ENCODE measurements around the gene SMIM38. TPM values are rescaled to one million over a fixed set of nuclear protein-coding genes. Genes with fewer than 3 reads are reported as not detected.

Gene SMIM38
- polyA plus RNA-seq, 1 of the 3 experiments (the other 2 are of a cell fraction), result 0.13 TPM

DNA sequence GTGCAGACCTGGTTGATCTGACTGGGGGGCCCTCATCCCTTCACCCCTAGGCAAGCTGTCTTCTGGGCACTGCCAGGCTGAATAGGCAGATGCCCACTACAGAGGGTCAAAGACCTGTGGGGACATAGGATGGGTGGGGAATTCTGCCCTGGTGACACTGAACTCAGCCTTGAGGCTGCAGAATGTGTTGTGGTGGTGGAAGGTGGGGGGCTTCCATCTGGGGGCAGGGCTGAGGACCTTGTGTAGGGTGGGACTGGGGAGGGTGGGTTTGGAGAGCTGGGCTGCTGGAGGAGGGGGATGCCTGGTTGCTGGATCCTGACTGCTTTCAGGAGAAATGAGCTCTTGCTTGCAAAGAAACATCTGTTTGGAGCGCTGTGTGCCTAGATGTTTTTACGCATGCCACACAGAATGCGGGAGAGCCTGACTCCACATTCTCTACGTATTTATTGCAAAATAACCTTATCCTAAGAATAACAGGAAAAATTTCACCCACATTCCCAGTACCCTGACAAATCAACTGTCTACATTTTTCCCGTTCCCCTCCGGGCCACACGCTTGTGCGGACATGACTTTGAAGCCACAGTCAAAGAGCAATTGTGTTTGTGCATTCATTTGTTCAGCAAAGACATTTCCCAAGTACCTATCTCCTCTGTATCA lies 18.3 kb downstream of the SMIM38 start:
- Histone ChIP-seq H3K9me2 (no peaks in the 10 kb centered on the region), H3K79me2 (ENCODE audit: insufficient read depth) (no peaks in the 10 kb centered on the region), H3K4me2 (no peak overlapping the region), H2AFZ (ENCODE audit: low read depth) (no peak overlapping the region), H3F3A (replicated peaks; ENCODE audit: insufficient read depth) (no peaks in the 10 kb centered on the region), H3K9ac (no peak overlapping the region), H3K27ac (ENCODE audit: low read depth in 2 of 2, low read length in 1 of 2) (no peak overlapping the region), H3K27me3 (ENCODE audit: insufficient read depth) (no peaks in the 10 kb centered on the region; the same call in 1 of the 2 replicates), H3K9me3 (no peaks in the 10 kb centered on the region), H4K20me1 (ENCODE audit: insufficient read depth) (no peaks in the 10 kb centered on the region), H3K4me3 (ENCODE audit: low read depth in 2 of 2, low read length in 1 of 2) (no peak overlapping the region), H3K4me1 (ENCODE audit: control insufficient read depth in 1 of 2, insufficient read depth in 2 of 2, low read depth in 1 of 2, low read length in 1 of 2) (peaks cover 0 to 5% of the 10 kb centered on the region in 2 experiments; a peak in 1 of 4 replicates), H3K36me3 (replicated peaks in 1 of 2; ENCODE audit: control insufficient read depth in 1 of 2, insufficient read depth in 2 of 2, low read length in 1 of 2) (no peaks in the 10 kb centered on the region)
- WGBS (ENCODE audit: low lambda C conversion rate), result 89% methylated on average over 8 of the region's 8 CpGs
- POLR2A ChIA-PET, result no interaction called here
- CTCF ChIA-PET, result no interaction called here
- TF ChIP-seq RFX5 (IDR thresholded peaks at IDR 0.05; ENCODE audit: low read length) (no peak), NFIC (IDR thresholded peaks at IDR 0.05; ENCODE audit: borderline replicate concordance) (no peak), ELF1 (IDR thresholded peaks at IDR 0.05) (no peak), FOXM1 (IDR thresholded peaks at IDR 0.05; ENCODE audit: low read depth) (no peak), EP300 (IDR thresholded peaks at IDR 0.05; ENCODE audit: borderline replicate concordance in 1 of 2, low read depth in 1 of 2, low read length in 1 of 2) (no peak), POLR2AphosphoS5 (IDR thresholded peaks at IDR 0.05; ENCODE audit: low read depth, low read length) (no peak), NRF1 (IDR thresholded peaks at IDR 0.05; ENCODE audit: low read depth, low read length) (no peak), GABPA (IDR thresholded peaks at IDR 0.05; ENCODE audit: low read depth) (no peak), TCF12 (IDR thresholded peaks at IDR 0.05) (no peak)
- TF ChIP-seq, protein P1, sequence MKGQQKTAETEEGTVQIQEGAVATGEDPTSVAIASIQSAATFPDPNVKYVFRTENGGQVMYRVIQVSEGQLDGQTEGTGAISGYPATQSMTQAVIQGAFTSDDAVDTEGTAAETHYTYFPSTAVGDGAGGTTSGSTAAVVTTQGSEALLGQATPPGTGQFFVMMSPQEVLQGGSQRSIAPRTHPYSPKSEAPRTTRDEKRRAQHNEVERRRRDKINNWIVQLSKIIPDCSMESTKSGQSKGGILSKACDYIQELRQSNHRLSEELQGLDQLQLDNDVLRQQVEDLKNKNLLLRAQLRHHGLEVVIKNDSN (IDR thresholded peaks at IDR 0.05; ENCODE audit: borderline replicate concordance, low read depth), result no peak
- TF ChIP-seq, protein P2, sequence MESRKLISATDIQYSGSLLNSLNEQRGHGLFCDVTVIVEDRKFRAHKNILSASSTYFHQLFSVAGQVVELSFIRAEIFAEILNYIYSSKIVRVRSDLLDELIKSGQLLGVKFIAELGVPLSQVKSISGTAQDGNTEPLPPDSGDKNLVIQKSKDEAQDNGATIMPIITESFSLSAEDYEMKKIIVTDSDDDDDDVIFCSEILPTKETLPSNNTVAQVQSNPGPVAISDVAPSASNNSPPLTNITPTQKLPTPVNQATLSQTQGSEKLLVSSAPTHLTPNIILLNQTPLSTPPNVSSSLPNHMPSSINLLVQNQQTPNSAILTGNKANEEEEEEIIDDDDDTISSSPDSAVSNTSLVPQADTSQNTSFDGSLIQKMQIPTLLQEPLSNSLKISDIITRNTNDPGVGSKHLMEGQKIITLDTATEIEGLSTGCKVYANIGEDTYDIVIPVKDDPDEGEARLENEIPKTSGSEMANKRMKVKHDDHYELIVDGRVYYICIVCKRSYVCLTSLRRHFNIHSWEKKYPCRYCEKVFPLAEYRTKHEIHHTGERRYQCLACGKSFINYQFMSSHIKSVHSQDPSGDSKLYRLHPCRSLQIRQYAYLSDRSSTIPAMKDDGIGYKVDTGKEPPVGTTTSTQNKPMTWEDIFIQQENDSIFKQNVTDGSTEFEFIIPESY (IDR thresholded peaks at IDR 0.05; ENCODE audit: borderline replicate concordance, low read depth), result no peak
- TF ChIP-seq, protein P3, sequence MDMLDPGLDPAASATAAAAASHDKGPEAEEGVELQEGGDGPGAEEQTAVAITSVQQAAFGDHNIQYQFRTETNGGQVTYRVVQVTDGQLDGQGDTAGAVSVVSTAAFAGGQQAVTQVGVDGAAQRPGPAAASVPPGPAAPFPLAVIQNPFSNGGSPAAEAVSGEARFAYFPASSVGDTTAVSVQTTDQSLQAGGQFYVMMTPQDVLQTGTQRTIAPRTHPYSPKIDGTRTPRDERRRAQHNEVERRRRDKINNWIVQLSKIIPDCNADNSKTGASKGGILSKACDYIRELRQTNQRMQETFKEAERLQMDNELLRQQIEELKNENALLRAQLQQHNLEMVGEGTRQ (IDR thresholded peaks at IDR 0.05; ENCODE audit: borderline replicate concordance, low read depth, low read length), result no peak
- TF ChIP-seq, protein P4, sequence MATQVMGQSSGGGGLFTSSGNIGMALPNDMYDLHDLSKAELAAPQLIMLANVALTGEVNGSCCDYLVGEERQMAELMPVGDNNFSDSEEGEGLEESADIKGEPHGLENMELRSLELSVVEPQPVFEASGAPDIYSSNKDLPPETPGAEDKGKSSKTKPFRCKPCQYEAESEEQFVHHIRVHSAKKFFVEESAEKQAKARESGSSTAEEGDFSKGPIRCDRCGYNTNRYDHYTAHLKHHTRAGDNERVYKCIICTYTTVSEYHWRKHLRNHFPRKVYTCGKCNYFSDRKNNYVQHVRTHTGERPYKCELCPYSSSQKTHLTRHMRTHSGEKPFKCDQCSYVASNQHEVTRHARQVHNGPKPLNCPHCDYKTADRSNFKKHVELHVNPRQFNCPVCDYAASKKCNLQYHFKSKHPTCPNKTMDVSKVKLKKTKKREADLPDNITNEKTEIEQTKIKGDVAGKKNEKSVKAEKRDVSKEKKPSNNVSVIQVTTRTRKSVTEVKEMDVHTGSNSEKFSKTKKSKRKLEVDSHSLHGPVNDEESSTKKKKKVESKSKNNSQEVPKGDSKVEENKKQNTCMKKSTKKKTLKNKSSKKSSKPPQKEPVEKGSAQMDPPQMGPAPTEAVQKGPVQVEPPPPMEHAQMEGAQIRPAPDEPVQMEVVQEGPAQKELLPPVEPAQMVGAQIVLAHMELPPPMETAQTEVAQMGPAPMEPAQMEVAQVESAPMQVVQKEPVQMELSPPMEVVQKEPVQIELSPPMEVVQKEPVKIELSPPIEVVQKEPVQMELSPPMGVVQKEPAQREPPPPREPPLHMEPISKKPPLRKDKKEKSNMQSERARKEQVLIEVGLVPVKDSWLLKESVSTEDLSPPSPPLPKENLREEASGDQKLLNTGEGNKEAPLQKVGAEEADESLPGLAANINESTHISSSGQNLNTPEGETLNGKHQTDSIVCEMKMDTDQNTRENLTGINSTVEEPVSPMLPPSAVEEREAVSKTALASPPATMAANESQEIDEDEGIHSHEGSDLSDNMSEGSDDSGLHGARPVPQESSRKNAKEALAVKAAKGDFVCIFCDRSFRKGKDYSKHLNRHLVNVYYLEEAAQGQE (IDR thresholded peaks at IDR 0.05; ENCODE audit: low read depth, low read length), result no peak
- TF ChIP-seq, protein P5, sequence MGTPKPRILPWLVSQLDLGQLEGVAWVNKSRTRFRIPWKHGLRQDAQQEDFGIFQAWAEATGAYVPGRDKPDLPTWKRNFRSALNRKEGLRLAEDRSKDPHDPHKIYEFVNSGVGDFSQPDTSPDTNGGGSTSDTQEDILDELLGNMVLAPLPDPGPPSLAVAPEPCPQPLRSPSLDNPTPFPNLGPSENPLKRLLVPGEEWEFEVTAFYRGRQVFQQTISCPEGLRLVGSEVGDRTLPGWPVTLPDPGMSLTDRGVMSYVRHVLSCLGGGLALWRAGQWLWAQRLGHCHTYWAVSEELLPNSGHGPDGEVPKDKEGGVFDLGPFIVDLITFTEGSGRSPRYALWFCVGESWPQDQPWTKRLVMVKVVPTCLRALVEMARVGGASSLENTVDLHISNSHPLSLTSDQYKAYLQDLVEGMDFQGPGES (IDR thresholded peaks at IDR 0.05; ENCODE audit: low read depth, low read length), result no peak
- DNase-seq, result no peak

Measured in SK-N-SH (cell line).